GM23338 (cell line): ENCODE results near the gene CHRD. TPM values are rescaled to one million over a fixed set of nuclear protein-coding genes. Genes with fewer than 3 reads are reported as not detected.

ENCODE experiments used
- ATAC-seq: fragments of 200-7000 bp; cut with Tn5 transposase; 3 replicates; pipeline ENCODE4 v1.9.1; 2020
- DNase-seq: peaks from one replicate; pipeline ENCODE4 v3.0.0-alpha.2; 2015; ENCODE audit warnings: low spot score
- H2AFZ ChIP-seq: fragments of 200-600 bp; sonication (generic); 2 replicates; pipeline ENCODE4 v1.8.0; 2016; ENCODE audit warnings: antibody characterized with exemption, mild to moderate bottlenecking, moderate library complexity
- H3F3A ChIP-seq: fragments of 200-600 bp; sonication (generic); replicated peaks from 2 replicates; pipeline ENCODE4 v1.8.0; 2017; ENCODE audit warnings: antibody characterized with exemption, mixed run types, low read depth
- H3K27ac ChIP-seq: fragments of 200-600 bp; sonication (generic); 2 replicates; pipeline ENCODE4 v1.6.1; 2016; ENCODE audit warnings: low read depth
- H3K27me3 ChIP-seq: fragments of 200-600 bp; sonication (generic); 2 replicates; pipeline ENCODE4 v1.8.0; 2016; ENCODE audit warnings: mild to moderate bottlenecking, mixed run types, moderate library complexity; ENCODE audit not compliant: insufficient read depth
- H3K36me3 ChIP-seq: fragments of 200-600 bp; sonication (generic); 2 replicates; pipeline ENCODE4 v1.8.0; 2016; ENCODE audit warnings: mild to moderate bottlenecking; ENCODE audit not compliant: insufficient read depth
- H3K4me1 ChIP-seq: fragments of 200-600 bp; sonication (generic); 2 replicates; pipeline ENCODE4 v1.8.0; 2016; ENCODE audit warnings: mild to moderate bottlenecking, moderate library complexity; ENCODE audit not compliant: insufficient read depth
- H3K4me2 ChIP-seq: fragments of 200-600 bp; sonication (generic); 2 replicates; pipeline ENCODE4 v1.7.1; 2017; ENCODE audit warnings: mixed run types
- H3K4me3 ChIP-seq: fragments of 200-600 bp; sonication (generic); 2 replicates; pipeline ENCODE4 v1.6.1; 2016; ENCODE audit warnings: mixed run types
- H3K79me2 ChIP-seq: fragments of 200-600 bp; sonication (generic); replicated peaks from 2 replicates; pipeline ENCODE4 v1.8.0; 2017; ENCODE audit warnings: mild to moderate bottlenecking; ENCODE audit not compliant: insufficient read depth
- H3K9me2 ChIP-seq: fragments of 200-600 bp; sonication (generic); 2 replicates; pipeline ENCODE4 v1.8.0; 2017; ENCODE audit not compliant: insufficient read depth
- H4K20me1 ChIP-seq: fragments of 200-600 bp; sonication (generic); replicated peaks from 2 replicates; pipeline ENCODE4 v1.8.0; 2017; ENCODE audit warnings: mild to moderate bottlenecking; ENCODE audit not compliant: insufficient read depth
- H3K27ac Mint-ChIP-seq: 2 replicates; pipeline ENCODE4 v1.8.0; 2020; ENCODE audit warnings: inconsistent platforms, mild to moderate bottlenecking, moderate library complexity, mixed read lengths
- H3K27me3 Mint-ChIP-seq: 3 replicates; pipeline ENCODE4 v1.8.0; 2022; ENCODE audit warnings: low read depth, mild to moderate bottlenecking, moderate library complexity, mixed read lengths, inconsistent platforms; ENCODE audit not compliant: insufficient read depth, poor library complexity
- H3K36me3 Mint-ChIP-seq: 3 replicates; pipeline ENCODE4 v1.8.0; 2021; ENCODE audit warnings: low read depth, mild to moderate bottlenecking, inconsistent platforms, moderate library complexity, mixed read lengths
- H3K4me1 Mint-ChIP-seq: 3 replicates; pipeline ENCODE4 v1.8.0; 2020; ENCODE audit warnings: mild to moderate bottlenecking, inconsistent platforms, mixed read lengths
- H3K4me3 Mint-ChIP-seq: 3 replicates; pipeline ENCODE4 v1.8.0; 2021; ENCODE audit warnings: moderate library complexity, mild to moderate bottlenecking, inconsistent platforms, mixed read lengths
- H3K9me3 Mint-ChIP-seq: 3 replicates; pipeline ENCODE4 v1.8.0; 2020; ENCODE audit warnings: moderate library complexity, mild to moderate bottlenecking, inconsistent platforms, mixed read lengths
- CREB1 ChIP-seq: fragments of 250-450 bp; sonication (Bioruptor Pico); IDR thresholded peaks from 2 replicates; pipeline ENCODE4 v1.5.0; 2020; ENCODE audit warnings: low read depth, mild to moderate bottlenecking, moderate library complexity
- EZH2 ChIP-seq: fragments of 200-600 bp; sonication (generic); IDR thresholded peaks from one replicate; pipeline ENCODE4 v1.8.0; 2017; ENCODE audit warnings: antibody characterized with exemption, mild to moderate bottlenecking, low read depth; ENCODE audit not compliant: unreplicated experiment
- EZH2phosphoT487 ChIP-seq: fragments of 200-600 bp; sonication (generic); IDR thresholded peaks from one replicate; pipeline ENCODE4 v1.8.1; 2018; ENCODE audit warnings: antibody characterized with exemption; ENCODE audit not compliant: unreplicated experiment
- JUNB ChIP-seq: IDR thresholded peaks from one replicate; pipeline ENCODE4 v1.6.1; 2016; ENCODE audit warnings: antibody characterized with exemption; ENCODE audit not compliant: unreplicated experiment
- NANOG ChIP-seq: IDR thresholded peaks from 2 replicates; pipeline ENCODE4 v1.6.1; 2016; ENCODE audit warnings: antibody characterized with exemption, borderline replicate concordance
- POLR2AphosphoS5 ChIP-seq: IDR thresholded peaks from 2 replicates; pipeline ENCODE4 v1.6.1; 2016; ENCODE audit warnings: antibody characterized with exemption, low read depth
- STAT1 ChIP-seq: IDR thresholded peaks from one replicate; pipeline ENCODE4 v1.6.1; 2016; ENCODE audit warnings: antibody characterized with exemption; ENCODE audit not compliant: unreplicated experiment
- ZNF114 ChIP-seq: fragments of 250-450 bp; sonication (Bioruptor Pico); IDR thresholded peaks from 2 replicates; pipeline ENCODE4 v1.5.0; 2020; ENCODE audit warnings: mild to moderate bottlenecking, moderate library complexity
- ZNF331 ChIP-seq: fragments of 250-450 bp; sonication (Bioruptor Pico); IDR thresholded peaks from 2 replicates; pipeline ENCODE4 v1.5.0; 2020; ENCODE audit warnings: low read depth, mild to moderate bottlenecking, moderate library complexity
- polyA plus RNA-seq: library from polyadenylated mRNA; unstranded; fragments of >200 nt; fragmentation: Nextera tagmentation; extraction: Ambion mirVana; gene quantifications from 2 replicates; pipeline ENCODE4 v1.2.1, GENCODE V29; 2016
- total RNA-seq: library from RNA; depleted of rRNA; stranded (reverse); fragments of >200 nt; shearing (Covaris generic); gene quantifications from 2 replicates; pipeline ENCODE4 v1.2.3, GENCODE V29; 2014
- TF ChIP-seq, protein P1 (sequence below), 2 experiments: fragments of 200-600 bp in 1 of 2; sonication (generic) in 1 of 2; conservative IDR thresholded peaks; 2 replicates each; pipeline versions ENCODE4 v1.5.1 to v1.6.1; 2016 to 2017; ENCODE audit warnings: antibody characterized with exemption in 2 of 2, low read depth in 2 of 2, mild to moderate bottlenecking in 2 of 2, moderate library complexity in 1 of 2
- TF ChIP-seq, protein P2 (sequence below): IDR thresholded peaks from one replicate; pipeline ENCODE4 v1.6.1; 2018; ENCODE audit warnings: antibody characterized with exemption; ENCODE audit not compliant: unreplicated experiment

Gene CHRD
- total and polyA plus RNA-seq, 2 experiments from 2014 or later, result 0.34 to 0.66 TPM

GRCh38 chr3:184417619-184418327 is 37.9 kb downstream of the CHRD start:
- Mint-ChIP-seq H3K9me3 (peaks cover 7% of the 10 kb centered on the region), H3K27me3 (peaks cover 4% of the 10 kb centered on the region), H3K27ac (no peak overlapping the region), H3K36me3 (no peaks in the 10 kb centered on the region), H3K4me3 (no peak overlapping the region), H3K4me1 (peaks cover 6% of the 10 kb centered on the region)
- Histone ChIP-seq H3K4me1 (peaks cover 3% of the 10 kb centered on the region; the same call in 1 of the 2 replicates), H3K79me2 (no peaks in the 10 kb centered on the region), H3K4me2 (no peak overlapping the region), H3K9me2 (no peaks in the 10 kb centered on the region), H3K27me3 (no peaks in the 10 kb centered on the region), H2AFZ (no peak overlapping the region), H4K20me1 (no peaks in the 10 kb centered on the region), H3K27ac (no peak overlapping the region), H3F3A (no peaks in the 10 kb centered on the region), H3K4me3 (no peak overlapping the region), H3K36me3 (no peaks in the 10 kb centered on the region)
- TF ChIP-seq, protein P1, sequence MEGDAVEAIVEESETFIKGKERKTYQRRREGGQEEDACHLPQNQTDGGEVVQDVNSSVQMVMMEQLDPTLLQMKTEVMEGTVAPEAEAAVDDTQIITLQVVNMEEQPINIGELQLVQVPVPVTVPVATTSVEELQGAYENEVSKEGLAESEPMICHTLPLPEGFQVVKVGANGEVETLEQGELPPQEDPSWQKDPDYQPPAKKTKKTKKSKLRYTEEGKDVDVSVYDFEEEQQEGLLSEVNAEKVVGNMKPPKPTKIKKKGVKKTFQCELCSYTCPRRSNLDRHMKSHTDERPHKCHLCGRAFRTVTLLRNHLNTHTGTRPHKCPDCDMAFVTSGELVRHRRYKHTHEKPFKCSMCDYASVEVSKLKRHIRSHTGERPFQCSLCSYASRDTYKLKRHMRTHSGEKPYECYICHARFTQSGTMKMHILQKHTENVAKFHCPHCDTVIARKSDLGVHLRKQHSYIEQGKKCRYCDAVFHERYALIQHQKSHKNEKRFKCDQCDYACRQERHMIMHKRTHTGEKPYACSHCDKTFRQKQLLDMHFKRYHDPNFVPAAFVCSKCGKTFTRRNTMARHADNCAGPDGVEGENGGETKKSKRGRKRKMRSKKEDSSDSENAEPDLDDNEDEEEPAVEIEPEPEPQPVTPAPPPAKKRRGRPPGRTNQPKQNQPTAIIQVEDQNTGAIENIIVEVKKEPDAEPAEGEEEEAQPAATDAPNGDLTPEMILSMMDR (conservative IDR thresholded peaks at IDR 0.05; ENCODE audit: low read depth in 2 of 2), result peak; percentile 87 to 98
- TF ChIP-seq EZH2phosphoT487, result no peak
- ATAC-seq (peak; percentile 97), DNase-seq (peak; percentile 86)

GRCh38 chr3:184419171-184419570 is 39.3 kb downstream of the CHRD start:
- no peaks in the 10 kb centered on the region for H3F3A ChIP-seq
- no peaks in the 10 kb centered on the region for H3K36me3 Mint-ChIP-seq
- no peaks in the 10 kb centered on the region for H3K79me2 ChIP-seq
- H3K4me3 ChIP-seq, result no peak overlapping the region
- DNase-seq (no peak), ATAC-seq (no peak)
- no peak overlapping the region for H2AFZ ChIP-seq
- H3K27me3 Mint-ChIP-seq, result peaks cover 2% of the 10 kb centered on the region
- no peak overlapping the region for H3K27ac Mint-ChIP-seq
- no peaks in the 10 kb centered on the region for H3K36me3 ChIP-seq
- peaks cover 6% of the 10 kb centered on the region for H3K4me1 Mint-ChIP-seq
- no peak overlapping the region for H3K27ac ChIP-seq
- H3K9me2 ChIP-seq, result no peaks in the 10 kb centered on the region
- TF ChIP-seq CREB1 (no peak), STAT1 (no peak), ZNF331 (CRISPR knock-in tag) (no peak)
- no peaks in the 10 kb centered on the region for H4K20me1 ChIP-seq
- H3K9me3 Mint-ChIP-seq, result peaks cover 15% of the 10 kb centered on the region
- H3K4me1 ChIP-seq, result peaks cover 3% of the 10 kb centered on the region; the same call in 1 of the 2 replicates
- no peak overlapping the region for H3K4me3 Mint-ChIP-seq
- H3K27me3 ChIP-seq, result no peaks in the 10 kb centered on the region
- no peak overlapping the region for H3K4me2 ChIP-seq

DNA sequence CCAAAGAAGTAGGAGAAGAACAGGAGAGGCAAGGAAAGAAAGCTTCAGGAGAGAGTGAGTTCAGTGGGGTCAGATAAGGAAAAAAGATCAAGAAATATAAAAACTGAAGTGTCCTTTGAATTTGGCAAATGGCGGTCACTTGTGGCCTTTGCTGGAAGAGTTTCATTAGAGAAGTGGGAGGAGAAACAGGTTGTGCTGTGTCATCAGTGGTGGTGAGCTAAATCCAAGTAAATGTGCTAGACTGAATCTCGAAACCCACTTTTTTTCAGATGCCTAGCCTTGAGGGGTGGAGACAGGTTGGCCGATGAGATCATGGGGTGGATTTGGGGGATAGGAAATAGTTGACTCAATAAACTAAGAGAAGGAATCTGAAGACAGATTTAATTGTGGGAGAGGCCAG is 43.7 kb downstream of the CHRD start:
- Histone ChIP-seq H3K79me2 (no peaks in the 10 kb centered on the region), H3K27me3 (no peaks in the 10 kb centered on the region), H2AFZ (no peak overlapping the region), H3K9me2 (no peaks in the 10 kb centered on the region), H3K4me3 (no peak overlapping the region), H3K27ac (no peak overlapping the region), H3K4me2 (no peak overlapping the region), H3F3A (no peaks in the 10 kb centered on the region), H3K4me1 (no peaks in the 10 kb centered on the region), H3K36me3 (no peaks in the 10 kb centered on the region), H4K20me1 (no peaks in the 10 kb centered on the region)
- no peak for DNase-seq
- H3K4me1 Mint-ChIP-seq, result no peaks in the 10 kb centered on the region
- peaks cover 15% of the 10 kb centered on the region for H3K9me3 Mint-ChIP-seq
- no peak for ATAC-seq
- no peaks in the 10 kb centered on the region for H3K36me3 Mint-ChIP-seq
- no peak overlapping the region for H3K27ac Mint-ChIP-seq
- H3K4me3 Mint-ChIP-seq, result no peak overlapping the region
- peaks cover 11% of the 10 kb centered on the region for H3K27me3 Mint-ChIP-seq
- TF ChIP-seq, protein P2, sequence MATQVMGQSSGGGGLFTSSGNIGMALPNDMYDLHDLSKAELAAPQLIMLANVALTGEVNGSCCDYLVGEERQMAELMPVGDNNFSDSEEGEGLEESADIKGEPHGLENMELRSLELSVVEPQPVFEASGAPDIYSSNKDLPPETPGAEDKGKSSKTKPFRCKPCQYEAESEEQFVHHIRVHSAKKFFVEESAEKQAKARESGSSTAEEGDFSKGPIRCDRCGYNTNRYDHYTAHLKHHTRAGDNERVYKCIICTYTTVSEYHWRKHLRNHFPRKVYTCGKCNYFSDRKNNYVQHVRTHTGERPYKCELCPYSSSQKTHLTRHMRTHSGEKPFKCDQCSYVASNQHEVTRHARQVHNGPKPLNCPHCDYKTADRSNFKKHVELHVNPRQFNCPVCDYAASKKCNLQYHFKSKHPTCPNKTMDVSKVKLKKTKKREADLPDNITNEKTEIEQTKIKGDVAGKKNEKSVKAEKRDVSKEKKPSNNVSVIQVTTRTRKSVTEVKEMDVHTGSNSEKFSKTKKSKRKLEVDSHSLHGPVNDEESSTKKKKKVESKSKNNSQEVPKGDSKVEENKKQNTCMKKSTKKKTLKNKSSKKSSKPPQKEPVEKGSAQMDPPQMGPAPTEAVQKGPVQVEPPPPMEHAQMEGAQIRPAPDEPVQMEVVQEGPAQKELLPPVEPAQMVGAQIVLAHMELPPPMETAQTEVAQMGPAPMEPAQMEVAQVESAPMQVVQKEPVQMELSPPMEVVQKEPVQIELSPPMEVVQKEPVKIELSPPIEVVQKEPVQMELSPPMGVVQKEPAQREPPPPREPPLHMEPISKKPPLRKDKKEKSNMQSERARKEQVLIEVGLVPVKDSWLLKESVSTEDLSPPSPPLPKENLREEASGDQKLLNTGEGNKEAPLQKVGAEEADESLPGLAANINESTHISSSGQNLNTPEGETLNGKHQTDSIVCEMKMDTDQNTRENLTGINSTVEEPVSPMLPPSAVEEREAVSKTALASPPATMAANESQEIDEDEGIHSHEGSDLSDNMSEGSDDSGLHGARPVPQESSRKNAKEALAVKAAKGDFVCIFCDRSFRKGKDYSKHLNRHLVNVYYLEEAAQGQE, result no peak
- TF ChIP-seq, protein P1 (conservative IDR thresholded peaks at IDR 0.05; ENCODE audit: low read depth in 2 of 2), result no peak
- TF ChIP-seq ZNF114 (CRISPR knock-in tag), result no peak
- no peak for TF ChIP-seq JUNB
- no peak for TF ChIP-seq STAT1
- TF ChIP-seq EZH2, result no peak
- TF ChIP-seq POLR2AphosphoS5, result no peak
- TF ChIP-seq EZH2phosphoT487, result no peak
- no peak for TF ChIP-seq NANOG
- no peak for TF ChIP-seq ZNF331 (CRISPR knock-in tag)
